GM19043 (cell line): ENCODE data around the gene MIGA2.
"Not testable (repeated sequence)": the region's sequence is repeated elsewhere in the genome, so short reads cannot be mapped to it uniquely, and the experiment has no call there.

Experiments used
- ATAC-seq: cut with Tn5 transposase; IDR thresholded peaks from one replicate; pipeline ENCODE4 v1.9.1; 2021; ENCODE audit warnings: low read depth; ENCODE audit not compliant: unreplicated experiment

MIGA2 gene, protein sequence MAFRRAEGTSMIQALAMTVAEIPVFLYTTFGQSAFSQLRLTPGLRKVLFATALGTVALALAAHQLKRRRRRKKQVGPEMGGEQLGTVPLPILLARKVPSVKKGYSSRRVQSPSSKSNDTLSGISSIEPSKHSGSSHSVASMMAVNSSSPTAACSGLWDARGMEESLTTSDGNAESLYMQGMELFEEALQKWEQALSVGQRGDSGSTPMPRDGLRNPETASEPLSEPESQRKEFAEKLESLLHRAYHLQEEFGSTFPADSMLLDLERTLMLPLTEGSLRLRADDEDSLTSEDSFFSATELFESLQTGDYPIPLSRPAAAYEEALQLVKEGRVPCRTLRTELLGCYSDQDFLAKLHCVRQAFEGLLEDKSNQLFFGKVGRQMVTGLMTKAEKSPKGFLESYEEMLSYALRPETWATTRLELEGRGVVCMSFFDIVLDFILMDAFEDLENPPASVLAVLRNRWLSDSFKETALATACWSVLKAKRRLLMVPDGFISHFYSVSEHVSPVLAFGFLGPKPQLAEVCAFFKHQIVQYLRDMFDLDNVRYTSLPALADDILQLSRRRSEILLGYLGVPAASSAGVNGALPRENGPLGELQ

DNA sequence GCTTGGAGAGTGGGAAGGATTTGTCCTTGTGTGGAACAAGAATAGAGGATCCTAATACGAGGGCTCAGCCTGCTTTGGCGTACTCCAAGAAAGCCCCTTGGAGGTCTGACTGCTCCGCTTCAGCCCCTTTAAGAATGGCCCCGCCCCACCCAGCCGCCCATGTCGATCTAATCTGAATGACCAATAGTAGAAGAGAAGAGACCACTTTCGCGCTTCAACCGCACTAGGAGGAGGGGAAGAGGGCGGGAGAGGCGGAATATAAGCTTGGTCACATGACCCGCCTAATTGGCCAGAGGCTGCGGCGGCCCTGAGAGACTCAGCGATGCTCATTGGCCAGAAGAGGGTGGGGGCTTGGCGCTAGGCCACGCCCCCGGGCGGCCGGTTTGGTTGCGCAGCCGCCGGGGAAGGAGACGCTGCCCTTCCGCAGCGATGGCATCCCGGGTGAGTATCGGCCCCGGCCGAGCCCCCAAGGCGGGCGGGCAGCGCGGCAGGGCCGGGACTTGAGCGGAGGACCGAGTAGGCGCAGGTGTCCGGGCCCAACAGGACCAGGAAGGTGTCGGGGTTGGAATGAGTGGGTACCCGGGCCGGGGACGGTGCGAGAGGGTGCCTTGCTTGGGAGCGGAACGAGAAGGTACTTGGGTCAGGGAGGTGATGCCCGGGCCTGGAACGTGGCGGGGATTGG, at the start of gene MIGA2:
Gene MIGA2 (plus strand): TSS at position 386 of the 682 bp plus-strand sequence. CDS start 3,969 bp downstream, outside the sequence.
- peak; percentile 96 for ATAC-seq

DNA sequence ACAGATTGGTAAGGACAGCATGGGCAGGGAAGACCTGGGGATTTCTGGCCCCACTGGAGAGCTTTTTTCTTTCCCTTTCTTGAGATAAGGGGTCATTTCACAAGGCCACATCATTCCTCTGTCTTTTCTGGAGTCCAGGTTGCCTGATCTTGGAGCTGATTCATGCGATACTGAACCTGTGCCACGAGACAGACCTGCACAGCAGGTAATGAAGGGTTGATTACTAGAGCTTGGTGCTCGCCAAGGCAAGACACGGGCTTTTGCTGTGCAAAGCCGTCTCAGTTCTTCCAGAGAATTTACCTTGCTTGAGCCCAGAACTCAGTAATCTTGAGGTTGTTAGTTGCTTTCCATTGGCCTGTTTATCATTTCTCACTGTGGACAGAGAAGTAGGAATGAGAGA, 49.8 kb upstream of the MIGA2 start:
- ATAC-seq, result no peak

DNA sequence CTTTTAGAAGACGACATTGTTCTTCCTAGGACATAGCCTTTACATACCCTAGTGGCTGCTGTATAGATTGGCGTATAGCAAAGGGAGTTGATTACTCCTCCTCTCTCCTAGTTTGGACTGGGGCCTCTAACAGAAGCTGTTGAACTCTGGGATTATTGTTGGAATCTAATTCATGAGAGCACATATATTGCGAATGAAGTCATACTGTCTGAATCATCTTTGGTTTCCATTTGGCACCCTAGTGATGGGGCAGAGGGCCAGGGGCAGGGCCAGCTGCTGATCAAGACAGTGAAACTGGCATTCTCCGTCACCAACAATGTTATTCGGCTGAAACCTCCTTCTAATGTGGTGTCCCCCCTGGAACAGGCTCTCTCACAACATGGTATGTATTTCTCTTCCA, 48.6 kb upstream of the MIGA2 start:
- no peak for ATAC-seq

DNA sequence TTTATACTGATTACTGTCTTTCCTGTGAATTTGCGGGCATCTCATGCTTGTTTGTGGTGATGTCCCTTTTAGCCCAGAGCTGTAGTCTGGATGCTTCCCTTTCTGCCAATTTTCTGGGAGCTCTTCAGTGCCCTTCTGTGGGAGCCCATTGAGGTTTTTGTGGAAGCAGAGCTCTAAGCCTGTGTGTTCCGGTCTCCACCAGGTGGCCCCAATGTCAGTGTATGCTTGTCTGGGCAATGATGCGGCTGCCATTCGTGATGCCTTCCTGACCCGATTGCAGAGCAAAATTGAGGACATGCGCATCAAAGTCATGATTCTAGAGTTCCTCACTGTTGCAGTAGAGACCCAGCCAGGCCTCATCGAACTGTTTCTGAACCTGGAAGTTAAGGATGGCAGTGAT, 43.4 kb upstream of the MIGA2 start:
- ATAC-seq, result no peak

DNA sequence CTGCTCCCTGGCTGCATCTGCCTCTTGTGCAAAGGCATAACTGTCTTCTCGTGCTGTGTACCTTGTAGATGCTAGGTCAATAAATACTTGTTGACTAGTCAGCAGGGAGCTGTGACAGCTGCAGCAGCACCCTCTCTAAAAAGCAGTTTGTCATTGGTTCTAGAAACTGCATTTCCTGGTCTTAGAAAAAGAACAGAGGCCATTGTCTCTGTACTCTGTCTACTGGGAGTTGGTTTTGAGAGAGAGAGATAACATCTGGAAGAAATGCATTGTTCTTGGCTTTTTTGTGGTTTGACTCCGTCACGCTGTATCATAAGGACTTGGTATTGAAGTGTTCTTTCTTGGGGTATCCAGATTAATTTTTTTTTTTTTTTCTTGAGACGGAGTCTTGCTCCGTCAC, 40.6 kb upstream of the MIGA2 start:
- ATAC-seq, result no peak

DNA sequence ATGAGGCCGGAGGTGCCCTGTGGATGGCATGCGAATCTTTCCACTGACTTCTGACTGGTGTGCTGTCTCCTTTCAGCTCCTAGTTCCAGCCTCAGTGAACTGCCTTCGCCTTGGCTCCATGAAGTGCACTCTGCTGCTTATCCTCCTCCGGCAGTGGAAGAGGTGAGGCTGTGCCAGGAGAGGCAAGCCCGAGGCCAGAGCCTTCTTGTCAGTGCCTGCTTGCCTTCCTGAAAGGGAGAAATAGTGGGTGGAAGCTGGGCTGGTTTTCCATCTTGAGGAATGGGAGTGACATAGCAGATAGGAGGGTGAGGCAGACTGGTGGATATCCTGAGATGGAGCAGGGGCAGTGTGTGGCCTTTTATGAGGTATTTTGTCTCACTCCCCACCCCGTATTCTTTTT, 38.0 kb upstream of the MIGA2 start:
- ATAC-seq, result no peak

DNA sequence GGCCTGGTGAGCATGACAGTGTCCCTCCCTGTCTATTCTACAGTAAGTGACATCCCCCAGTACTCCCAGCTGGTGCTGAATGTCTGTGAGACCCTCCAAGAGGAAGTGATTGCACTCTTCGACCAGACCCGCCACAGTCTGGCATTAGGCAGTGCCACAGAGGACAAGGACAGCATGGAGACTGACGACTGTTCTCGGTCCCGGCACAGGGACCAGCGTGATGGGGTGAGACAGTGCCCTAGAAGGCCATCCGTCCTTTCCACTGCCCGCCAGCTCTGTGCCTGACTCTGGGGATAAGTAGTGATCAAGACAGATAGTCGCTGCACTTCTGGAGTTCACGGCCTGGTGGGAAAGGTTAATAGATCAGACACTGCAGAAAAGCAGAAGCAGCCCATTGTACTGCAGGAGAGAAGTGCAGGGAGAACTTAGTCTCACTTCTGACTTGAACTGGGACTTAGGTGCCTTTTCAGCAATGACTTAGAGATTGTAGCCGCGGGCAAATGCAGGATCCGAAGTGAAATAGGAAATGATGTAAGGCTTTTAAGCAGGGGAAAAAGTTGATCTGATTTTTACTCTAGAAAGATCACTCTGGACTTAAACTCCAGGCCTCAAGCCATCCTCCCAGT, 36.7 kb upstream of the MIGA2 start:
- no peak for ATAC-seq

DNA sequence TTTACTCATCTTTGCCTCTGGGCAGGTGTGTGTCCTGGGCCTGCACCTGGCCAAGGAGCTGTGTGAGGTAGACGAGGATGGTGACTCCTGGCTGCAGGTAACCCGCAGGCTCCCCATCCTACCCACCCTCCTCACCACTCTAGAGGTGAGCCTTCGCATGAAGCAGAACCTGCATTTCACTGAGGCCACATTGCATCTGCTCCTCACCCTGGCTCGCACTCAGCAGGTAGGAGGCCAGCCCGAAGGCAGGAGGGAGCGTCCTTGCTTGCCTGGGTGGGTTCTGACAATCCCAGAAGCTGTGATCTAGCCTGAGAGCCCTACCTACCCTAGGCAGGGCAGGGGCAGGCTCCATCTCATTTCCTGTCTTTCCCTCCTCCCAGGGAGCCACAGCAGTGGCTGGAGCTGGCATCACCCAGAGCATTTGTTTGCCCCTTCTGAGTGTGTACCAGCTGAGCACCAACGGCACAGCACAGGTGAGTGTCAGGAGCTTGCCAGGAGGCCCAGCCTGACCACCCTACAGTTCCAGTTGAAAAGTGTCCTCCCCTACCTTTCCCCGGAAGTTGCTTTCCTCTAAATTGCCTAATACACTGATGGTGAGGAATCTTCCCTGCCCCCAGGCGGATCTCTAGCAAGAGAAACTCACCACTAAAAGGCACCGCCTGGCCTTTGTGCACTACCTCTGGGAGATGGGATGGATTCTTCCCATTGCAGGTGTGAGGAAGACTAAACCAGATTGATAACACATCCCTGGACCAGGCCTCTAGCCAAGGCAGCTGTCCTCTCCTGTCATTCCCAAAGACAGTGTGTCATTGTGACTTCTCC, 34.7 kb upstream of the MIGA2 start:
- ATAC-seq, result no peak

DNA sequence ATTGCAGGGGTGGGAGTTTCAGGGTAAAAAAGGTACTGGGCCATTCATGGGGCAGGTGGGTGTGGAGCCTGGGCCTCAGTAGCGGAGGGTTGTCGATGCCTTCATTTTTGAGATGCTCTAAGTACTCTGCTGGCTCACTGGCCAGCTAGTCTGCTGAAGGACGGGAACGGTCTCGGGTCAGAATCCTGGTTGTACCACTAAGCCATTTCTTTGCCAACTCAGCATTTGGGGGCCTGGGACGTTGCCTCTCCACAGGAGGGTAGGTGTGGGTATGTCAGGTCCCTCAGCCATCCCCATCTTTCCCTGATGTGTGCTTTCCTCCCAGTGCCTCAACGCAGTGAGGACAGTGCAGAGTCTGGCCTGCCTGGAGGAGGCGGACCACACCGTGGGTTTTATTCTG, 33.4 kb upstream of the MIGA2 start:
- no peak for ATAC-seq

DNA sequence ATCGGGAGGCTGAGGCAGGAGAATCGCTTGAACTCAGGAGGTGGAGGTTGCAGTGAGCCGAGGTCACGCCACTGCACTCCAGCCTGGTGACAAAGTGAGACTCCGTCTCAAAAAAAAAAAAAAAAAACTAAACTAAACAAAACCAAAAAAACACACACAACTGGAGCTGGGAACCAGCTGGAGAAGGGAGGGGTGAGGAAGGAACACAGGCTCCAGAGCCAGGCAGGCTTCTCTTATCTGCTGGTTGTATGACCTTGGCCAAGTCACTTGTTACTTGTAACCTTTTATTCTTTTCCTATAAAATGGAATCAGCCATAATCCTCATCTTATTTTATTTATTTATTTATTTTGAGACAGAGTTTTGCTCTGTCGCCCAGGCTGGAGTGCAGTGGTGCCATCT, 32.3 kb upstream of the MIGA2 start:
- not testable (repeated sequence) for ATAC-seq

DNA sequence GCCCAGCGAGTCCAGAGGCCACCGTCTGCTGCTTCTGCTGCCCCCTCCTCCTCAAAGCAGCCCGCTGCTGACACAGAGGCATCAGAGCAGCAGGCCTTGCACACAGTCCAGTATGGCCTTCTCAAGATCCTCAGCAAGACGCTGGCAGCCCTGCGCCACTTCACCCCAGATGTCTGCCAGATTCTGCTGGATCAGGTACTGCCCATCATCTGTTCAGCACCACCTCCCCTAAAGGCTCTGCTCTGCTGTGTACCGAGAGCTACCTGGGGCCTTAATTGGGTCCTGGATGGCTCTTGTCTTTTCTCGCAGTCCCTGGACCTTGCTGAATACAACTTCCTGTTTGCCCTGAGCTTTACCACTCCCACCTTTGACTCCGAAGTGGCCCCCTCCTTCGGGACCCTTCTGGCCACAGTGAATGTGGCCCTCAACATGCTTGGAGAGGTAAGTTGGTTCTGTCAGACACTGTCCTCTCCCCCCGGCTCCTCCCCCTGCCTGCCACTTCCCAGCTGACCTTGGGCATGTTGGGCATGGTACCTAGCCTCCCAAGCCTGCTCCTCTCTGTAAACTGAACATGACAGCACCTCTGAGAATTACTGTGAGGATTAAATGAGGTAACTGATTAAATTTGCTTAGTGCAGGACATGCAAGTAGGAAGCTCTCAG, 31.0 kb upstream of the MIGA2 start:
- ATAC-seq, result no peak

DNA sequence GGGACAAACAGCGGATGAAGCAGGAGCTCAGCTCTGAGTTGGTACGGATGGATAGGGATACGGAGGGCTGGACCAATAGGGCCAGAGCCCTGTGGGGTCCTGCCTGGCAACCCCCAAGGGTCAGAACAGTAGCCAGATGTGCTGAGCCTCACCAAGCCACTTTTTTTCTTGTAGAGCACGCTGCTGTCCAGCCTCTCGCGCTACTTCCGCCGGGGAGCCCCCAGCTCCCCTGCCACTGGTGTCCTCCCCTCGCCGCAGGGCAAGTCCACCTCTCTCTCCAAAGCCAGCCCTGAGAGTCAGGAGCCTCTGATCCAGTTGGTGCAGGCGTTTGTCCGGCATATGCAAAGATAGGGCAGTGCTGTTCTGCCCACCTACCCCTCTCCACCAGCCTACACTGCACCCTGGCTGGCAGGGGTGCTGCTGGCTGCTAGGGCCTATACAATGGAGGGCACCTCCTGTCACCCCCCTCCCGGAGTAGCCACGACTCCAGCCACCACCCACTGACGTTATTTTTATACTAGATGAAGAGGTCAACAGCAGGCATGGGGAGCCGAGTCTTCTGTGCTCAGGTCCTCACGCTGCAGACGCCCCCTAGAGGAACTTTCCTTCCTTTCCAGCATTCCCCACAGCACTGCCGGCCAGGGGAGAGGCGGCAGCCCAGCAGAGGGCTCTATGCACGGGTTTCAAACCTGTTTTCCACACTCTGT, 29.9 kb upstream of the MIGA2 start:
- ATAC-seq, result no peak

DNA sequence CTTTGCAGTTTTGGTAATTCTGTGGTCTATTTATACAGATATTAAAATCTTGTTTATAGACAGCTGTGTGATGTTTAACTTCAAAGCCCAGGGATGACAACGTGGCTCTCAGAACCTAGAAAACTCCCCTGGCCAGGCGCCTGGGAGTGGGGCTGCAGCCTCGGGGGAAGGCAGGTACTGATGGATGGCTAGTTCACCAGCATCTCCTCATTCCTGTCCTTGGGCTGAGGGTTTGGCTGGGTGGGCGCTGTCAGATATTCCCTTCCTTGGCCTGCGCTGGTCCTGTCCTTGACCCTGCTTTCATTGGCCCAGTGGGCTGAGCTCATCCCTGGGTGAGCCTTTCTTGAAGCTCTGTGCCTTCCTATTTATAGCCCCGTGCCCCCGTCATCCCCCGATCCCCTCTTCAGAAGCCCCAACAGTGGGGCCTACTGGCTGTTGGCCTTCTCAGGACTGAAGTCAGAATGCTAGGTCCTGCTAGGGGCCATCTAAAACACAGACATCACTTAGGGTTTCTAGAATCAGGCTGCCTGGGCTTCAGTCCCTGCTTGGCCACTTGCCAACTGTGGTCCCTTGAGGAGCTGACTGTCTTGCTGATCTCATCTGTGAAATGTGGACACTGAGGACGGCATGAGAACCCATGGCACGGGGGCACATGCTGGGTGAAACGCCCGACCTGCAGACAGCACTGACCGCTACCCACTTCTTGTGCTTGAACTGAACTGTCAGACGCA, 29.2 kb upstream of the MIGA2 start:
- ATAC-seq, result no peak

DNA sequence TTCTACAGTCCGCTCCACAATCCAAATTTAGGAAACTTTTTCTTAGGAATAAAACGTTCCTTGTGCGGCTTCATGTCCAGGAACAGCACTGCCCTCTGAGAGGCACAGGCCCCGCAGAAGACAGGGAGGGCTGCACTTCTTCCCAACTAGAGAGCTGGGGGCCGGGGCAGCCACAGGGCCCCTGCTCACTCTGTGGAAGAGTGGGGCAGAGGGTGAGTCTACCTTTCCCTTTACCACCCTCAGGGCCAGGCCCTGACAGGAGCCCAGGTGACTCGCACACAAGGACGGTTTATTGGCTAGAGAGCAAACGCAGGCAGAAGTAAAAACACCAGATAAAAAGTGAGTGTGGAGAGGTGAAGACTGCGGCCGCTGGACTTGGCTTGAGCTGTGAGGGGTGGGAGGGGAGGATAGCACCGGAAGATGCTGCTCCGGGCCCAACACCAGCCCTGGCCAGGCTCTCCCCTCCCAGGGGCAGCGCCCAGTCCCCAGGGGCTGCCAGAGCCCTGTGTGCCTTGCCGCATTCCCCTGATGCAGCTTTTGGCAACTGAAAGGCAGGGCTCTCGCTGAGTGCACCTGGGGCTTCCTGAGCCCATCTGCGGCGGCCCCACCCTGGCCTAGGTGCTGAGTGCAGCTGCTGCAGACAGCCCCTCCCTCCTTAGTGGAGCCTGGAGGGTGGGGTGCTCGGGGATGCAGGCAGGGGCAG, 28.5 kb upstream of the MIGA2 start:
- no peak for ATAC-seq

DNA sequence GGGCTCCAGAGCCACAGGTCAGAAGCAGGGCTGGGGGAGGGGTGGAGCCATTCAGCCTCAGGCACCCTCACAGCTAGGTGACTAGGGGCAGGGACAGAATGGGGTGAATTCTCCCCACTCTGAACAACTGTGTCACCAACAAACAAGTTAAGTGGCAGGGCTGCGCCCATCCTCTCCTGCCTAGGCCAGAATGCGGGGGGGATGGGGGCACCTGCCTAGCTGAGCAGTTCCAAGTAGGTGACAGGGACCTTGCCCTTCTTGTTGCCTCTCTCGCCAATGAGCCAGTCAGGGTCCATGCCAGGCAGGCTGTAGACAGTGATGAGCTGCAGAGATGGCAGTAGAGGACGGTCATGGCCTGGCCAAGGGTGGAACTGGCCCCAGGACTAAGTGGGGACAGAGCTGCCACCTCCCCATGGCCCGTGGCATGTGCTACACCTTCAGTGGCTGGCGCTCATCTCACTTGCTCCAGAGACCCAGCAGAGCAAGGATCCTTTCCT, 27.9 kb upstream of the MIGA2 start:
- ATAC-seq, result no peak

DNA sequence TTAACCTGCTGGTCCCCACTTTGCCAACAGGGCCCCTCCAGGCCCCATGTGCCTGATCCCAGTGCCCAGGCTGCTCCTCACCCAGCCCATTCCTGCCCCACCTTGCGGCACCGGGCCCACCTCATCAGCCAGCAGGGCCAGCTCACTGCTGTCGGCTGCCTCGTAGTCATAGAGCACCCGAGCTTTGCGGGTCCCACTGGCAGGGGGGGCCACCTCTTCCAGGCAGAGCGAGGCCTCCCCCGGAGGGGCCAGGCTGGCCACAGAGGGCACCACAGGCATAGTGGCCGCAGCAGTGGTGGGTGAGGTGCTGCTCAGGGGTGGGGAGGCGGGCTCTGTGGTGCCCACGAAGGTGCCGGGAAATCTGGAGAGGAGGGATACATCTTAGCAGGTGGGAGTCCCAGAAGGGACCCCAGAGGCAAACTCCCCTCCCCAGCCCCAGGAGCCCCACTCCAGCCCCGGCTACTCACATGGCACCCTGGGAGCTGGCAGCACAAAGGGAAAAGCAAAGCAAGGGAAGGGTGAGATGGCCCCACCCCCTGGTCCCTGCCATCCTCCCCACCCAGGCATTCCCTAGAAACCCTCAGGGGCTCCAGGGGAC, 27.3 kb upstream of the MIGA2 start:
- no peak for ATAC-seq

DNA sequence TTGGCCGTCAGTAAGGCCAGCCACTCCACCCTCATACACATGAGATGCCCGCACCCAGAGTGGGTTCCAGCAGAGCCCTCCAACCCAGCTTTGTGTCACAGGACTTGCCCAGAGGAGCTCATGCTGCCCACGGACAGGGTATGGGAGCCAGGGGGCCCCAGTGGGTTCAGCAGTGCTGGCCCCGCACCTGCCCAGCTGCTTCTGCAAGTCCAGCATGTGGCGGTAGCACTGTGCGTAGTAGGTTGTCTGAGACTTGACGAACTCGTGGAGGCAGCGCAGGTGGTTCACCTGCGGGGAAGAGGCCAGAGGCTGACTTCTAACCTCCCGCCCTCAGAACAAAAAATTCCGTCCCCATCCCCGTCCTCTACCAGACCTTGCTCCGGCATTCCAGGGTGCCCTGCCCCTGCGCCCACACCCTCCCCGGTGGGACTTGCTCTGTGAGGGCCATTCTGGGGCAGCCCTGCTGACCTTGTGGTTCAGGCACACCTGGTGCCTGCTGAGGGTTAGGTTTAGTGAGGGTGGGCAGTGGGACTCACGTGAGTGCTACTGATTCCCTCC, 26.8 kb upstream of the MIGA2 start:
- ATAC-seq, result no peak
